Measurements from ENCODE around the gene FIGNL2. TPM values are rescaled to one million over a fixed set of nuclear protein-coding genes. Genes with fewer than 3 reads are reported as not detected.

Gene FIGNL2
- total RNA-seq, 3 donors from 2014 or later: 0.16 to 1.3 (median 0.29) TPM

DNA sequence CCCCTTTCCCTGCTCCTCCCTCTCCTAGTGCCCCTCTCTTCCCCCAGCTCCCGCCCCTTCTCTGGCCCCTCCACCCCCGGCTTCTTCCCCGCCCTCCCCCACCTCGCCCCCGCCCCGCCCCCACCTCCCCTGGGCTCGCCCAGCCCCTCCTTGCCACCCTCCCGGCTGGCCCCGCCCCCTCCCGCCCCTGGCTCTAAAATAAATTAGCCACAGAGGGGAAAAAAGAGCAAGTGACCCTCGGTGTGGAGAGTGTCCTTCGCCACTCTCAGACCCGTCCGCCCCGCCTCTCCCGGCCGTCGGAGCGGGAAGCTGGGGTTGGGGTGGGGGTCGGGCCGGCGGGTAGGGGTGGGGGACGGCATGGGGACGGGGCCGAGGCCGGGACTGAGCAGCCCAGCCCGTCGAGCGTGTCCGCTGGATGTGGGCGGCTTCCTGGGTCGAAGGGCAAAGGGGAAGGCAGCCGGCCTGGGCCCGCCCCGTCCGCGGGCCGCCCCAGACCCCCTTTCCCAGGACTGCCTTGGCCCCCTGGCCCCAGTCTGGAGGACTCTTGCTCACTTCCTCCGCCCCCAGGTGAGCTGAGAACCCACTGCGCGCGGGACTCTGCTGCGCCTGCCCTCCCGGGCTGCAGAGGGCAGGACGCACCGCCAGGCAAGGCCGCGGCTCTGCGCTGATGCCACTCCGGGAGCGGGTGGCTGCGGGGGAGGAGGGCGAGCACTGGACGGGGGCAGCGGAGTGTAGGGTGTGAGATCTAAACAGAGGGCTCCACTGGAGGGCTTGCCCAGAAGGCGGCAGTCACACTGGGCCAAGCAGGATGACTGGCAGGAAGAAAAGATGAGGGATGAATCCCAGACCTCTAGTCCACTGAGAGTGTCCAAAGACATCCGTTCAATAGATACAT lies 570 bp upstream of the FIGNL2 start:
- Histone ChIP-seq H3K4me1 (no peaks in the 10 kb centered on the region), H3K4me3 (peak overlapping the region; percentile 54 to 87 (median 74)), H3K27ac (peak overlapping the region; percentile 82 to 97), H3K9me3 (no peaks in the 10 kb centered on the region), H3K27me3 (peaks cover 0 to 4% of the 10 kb centered on the region in 2 donors), H3K36me3 (no peaks in the 10 kb centered on the region)
- intact Hi-C loops (cut with DNase I; ENCODE audit: low total_unique reads): no loop called here
- peak in 1 of 3 donors; percentile 45 for TF ChIP-seq POLR2AphosphoS5 (IDR thresholded peaks at IDR 0.05)
- TF ChIP-seq, protein P1, sequence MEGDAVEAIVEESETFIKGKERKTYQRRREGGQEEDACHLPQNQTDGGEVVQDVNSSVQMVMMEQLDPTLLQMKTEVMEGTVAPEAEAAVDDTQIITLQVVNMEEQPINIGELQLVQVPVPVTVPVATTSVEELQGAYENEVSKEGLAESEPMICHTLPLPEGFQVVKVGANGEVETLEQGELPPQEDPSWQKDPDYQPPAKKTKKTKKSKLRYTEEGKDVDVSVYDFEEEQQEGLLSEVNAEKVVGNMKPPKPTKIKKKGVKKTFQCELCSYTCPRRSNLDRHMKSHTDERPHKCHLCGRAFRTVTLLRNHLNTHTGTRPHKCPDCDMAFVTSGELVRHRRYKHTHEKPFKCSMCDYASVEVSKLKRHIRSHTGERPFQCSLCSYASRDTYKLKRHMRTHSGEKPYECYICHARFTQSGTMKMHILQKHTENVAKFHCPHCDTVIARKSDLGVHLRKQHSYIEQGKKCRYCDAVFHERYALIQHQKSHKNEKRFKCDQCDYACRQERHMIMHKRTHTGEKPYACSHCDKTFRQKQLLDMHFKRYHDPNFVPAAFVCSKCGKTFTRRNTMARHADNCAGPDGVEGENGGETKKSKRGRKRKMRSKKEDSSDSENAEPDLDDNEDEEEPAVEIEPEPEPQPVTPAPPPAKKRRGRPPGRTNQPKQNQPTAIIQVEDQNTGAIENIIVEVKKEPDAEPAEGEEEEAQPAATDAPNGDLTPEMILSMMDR (IDR thresholded peaks at IDR 0.05): no peak
- no peak for DNase-seq (ENCODE audit: low spot score in 2 of 2)

DNA sequence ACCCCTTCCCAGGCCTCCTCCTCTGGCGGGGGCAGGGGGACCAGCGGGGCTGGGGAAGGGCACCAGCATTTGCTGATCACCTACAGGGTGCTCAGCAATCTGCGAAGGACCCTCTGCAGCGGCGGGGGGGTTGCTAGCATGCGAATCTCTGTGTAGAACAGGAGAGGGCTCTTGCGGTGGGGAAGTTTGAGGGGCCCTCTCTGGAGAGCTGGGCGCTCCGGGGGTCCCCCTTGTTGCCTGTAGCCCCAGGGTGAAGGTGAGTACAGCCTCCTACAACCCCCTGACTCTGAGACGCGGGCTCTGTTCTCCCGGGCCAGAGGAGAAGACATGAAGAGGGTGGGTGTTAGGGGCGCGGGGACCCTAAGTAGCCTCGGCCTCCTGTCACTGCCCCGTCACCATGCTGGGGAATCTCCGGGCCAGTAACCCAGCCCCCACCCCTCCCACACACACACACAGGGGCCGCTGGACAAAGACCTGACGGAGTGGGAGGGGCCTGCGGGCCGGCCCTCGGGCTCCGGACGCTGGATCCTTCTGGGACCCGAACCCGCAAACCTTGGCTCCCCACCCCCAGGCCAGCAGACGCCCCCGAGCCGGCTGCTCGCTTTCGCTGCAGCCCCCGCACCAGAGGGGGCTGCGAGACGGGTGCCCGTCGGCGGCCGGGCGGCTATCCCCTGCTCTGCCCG lies 734 bp downstream of the FIGNL2 start:
- H3K4me3 ChIP-seq: peak overlapping the region; percentile 54 to 87 (median 74)
- peak overlapping the region; percentile 82 to 97 for H3K27ac ChIP-seq
- TF ChIP-seq POLR2A (IDR thresholded peaks at IDR 0.05) (no peak), POLR2AphosphoS5 (IDR thresholded peaks at IDR 0.05) (no peak)
- TF ChIP-seq, protein P1 (IDR thresholded peaks at IDR 0.05): no peak
- H3K9me3 ChIP-seq: no peaks in the 10 kb centered on the region
- DNase-seq (ENCODE audit: low spot score in 2 of 2): no peak
- no peaks in the 10 kb centered on the region for H3K4me1 ChIP-seq
- peaks cover 0 to 4% of the 10 kb centered on the region in 2 donors for H3K27me3 ChIP-seq
- intact Hi-C loops (cut with DNase I; ENCODE audit: low total_unique reads): loop anchor here (2.0 kb wide), 1 partner anchor 57 kb away; no protein-coding TSS in a partner anchor
- no peaks in the 10 kb centered on the region for H3K36me3 ChIP-seq

DNA sequence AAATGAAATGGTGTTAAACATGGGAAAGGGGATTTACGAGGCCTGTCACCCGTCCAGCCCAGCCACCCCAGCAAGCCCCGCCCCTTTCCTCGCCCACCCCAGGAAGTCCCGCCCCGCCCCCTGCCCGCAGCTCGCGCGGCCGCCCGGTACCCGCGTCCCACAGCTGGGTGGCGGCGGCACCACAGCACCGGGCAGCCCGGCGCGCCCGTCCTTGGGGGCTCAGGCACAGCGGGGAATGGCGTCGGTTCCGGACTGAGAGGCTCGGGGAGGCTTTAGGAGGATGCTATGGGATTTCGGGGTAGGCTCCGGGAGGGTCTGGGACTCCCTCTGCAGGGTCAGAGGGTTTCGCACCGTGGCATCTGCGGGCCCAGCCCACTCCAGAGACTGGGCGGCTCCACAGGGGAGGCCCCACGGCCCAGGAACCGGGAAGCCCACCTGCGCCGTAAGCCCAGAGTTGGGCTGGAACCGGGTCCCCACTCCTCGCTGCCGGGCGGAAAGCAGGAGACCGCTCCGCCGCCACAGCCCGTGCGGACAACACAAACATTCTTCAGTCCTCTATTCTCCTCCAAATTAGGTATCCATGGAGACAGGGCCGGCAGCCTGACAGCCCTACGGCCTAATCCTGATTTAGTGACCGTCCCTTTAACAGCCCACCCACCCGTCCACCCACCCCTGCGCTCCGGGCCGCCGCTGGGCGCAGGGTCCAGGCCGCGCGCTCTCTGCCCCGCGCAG lies 1.4 kb downstream of the FIGNL2 start:
- peak overlapping the region; percentile 54 to 87 (median 74) for H3K4me3 ChIP-seq
- H3K4me1 ChIP-seq: no peaks in the 10 kb centered on the region
- no peaks in the 10 kb centered on the region for H3K9me3 ChIP-seq
- H3K36me3 ChIP-seq: no peaks in the 10 kb centered on the region
- DNase-seq (ENCODE audit: low spot score in 2 of 2): peak in 1 of 2 donors; percentile 54
- TF ChIP-seq POLR2AphosphoS5 (IDR thresholded peaks at IDR 0.05) (no peak), POLR2A (IDR thresholded peaks at IDR 0.05) (no peak)
- TF ChIP-seq, protein P1 (IDR thresholded peaks at IDR 0.05): no peak
- peaks cover 0 to 4% of the 10 kb centered on the region in 2 donors for H3K27me3 ChIP-seq
- intact Hi-C loops (cut with DNase I; ENCODE audit: low total_unique reads): loop anchor here (2.0 kb wide), 1 partner anchor 56 kb away; no protein-coding TSS in a partner anchor
- peak overlapping the region; percentile 82 to 97 for H3K27ac ChIP-seq

DNA sequence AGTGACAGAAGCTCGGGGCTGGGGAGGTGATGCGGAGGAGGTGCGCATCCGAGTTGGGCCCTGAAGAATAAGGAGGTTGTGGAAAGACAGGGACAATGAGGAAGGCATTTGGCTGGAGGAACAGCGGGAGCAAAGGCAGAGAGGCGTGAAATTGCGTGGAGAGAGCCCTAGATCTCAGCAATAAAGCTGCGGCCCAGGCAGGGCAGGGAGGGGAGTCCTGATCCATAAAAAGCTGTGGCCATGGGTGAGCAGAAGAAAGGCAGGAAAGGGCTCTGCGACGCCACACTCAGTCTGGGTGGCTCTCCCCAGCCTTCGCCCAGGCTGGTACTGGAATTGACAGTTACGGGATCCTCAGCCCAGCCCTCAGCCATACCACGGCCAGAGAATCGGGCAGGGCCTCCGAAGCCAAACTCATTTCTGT lies 2.2 kb downstream of the FIGNL2 start:
- H3K27ac ChIP-seq: peak overlapping the region; percentile 82 to 97
- H3K36me3 ChIP-seq: no peaks in the 10 kb centered on the region
- TF ChIP-seq POLR2AphosphoS5 (IDR thresholded peaks at IDR 0.05) (no peak), POLR2A (IDR thresholded peaks at IDR 0.05) (no peak)
- TF ChIP-seq, protein P1 (IDR thresholded peaks at IDR 0.05): no peak
- H3K9me3 ChIP-seq: no peaks in the 10 kb centered on the region
- H3K27me3 ChIP-seq: peaks cover 0 to 4% of the 10 kb centered on the region in 2 donors
- intact Hi-C loops (cut with DNase I; ENCODE audit: low total_unique reads): loop anchor here (2.0 kb wide), 1 partner anchor 55 kb away; no protein-coding TSS in a partner anchor
- H3K4me1 ChIP-seq: no peaks in the 10 kb centered on the region
- peak overlapping the region in 2 of 3 donors; percentile 74 to 87 for H3K4me3 ChIP-seq
- no peak for DNase-seq (ENCODE audit: low spot score in 2 of 2)

All from breast epithelium (tissue), 4 donors.